ENCODE data around the gene MCF2L.

MCF2L gene

GRCh38 chr13:113117911-113118260 lies 148.9 kb downstream of the MCF2L start:
- no peak for DNase-seq

- DNase-seq, result no peak
These were observed 149.4 kb downstream of the MCF2L start for GRCh38 chr13:113118261-113119021.

GRCh38 chr13:113119166-113119821 lies 150.3 kb downstream of the MCF2L start:
- no peak for DNase-seq

- no peak for DNase-seq
These were observed 150.8 kb downstream of the MCF2L start for GRCh38 chr13:113119822-113120189.

- DNase-seq, result no peak
These were observed 151.5 kb downstream of the MCF2L start for GRCh38 chr13:113120300-113121182.

GRCh38 chr13:113121183-113121927 lies 152.3 kb downstream of the MCF2L start:
- no peak for DNase-seq

GRCh38 chr13:113121928-113122471 lies 153.0 kb downstream of the MCF2L start:
- no peak for DNase-seq

- no peak for DNase-seq
These were observed 153.7 kb downstream of the MCF2L start, which contains the start of gene F10 for GRCh38 chr13:113122550-113123225. F10 (plus strand) TSS chr13:113122799; CDS start chr13:113122856, 57 bp downstream.

GRCh38 chr13:113123226-113124201 lies 154.5 kb downstream of the MCF2L start:
- no peak for DNase-seq

- DNase-seq, result no peak
These were observed 155.4 kb downstream of the MCF2L start for GRCh38 chr13:113124211-113124970.

GRCh38 chr13:113125506-113126264 lies 156.7 kb downstream of the MCF2L start:
- no peak for DNase-seq

- DNase-seq, result no peak
These were observed 157.5 kb downstream of the MCF2L start for GRCh38 chr13:113126265-113127150.

- no peak for DNase-seq
These were observed 160.5 kb downstream of the MCF2L start for GRCh38 chr13:113129480-113129879.

- peak in 1 of 2 donors; percentile 24 for DNase-seq
These were observed 161.1 kb downstream of the MCF2L start for GRCh38 chr13:113129921-113130750.

GRCh38 chr13:113135281-113135760 lies 166.3 kb downstream of the MCF2L start:
- no peak for DNase-seq

GRCh38 chr13:113137691-113138298 lies 168.8 kb downstream of the MCF2L start:
- no peak for DNase-seq
